Smooth muscle cell (in vitro differentiated cells): ENCODE results near the gene KDM2A. TPM values are rescaled to one million over a fixed set of nuclear protein-coding genes. Genes with fewer than 3 reads are reported as not detected.

Experiments
- DNase-seq: peaks from one replicate; lab custom pipeline; 2025; ENCODE audit not compliant: unreplicated experiment; lab: John Stamatoyannopoulos, UW
- H2AFZ ChIP-seq: fragments of 200-600 bp; sonication (generic); 2 replicates; pipeline ENCODE4 v1.6.0; 2016; ENCODE audit warnings: antibody characterized with exemption, low read depth, mild to moderate bottlenecking
- H3F3A ChIP-seq: fragments of 200-600 bp; sonication (generic); 2 replicates; pipeline ENCODE4 v1.6.0; 2017; ENCODE audit warnings: antibody characterized with exemption, low read depth
- H3K27ac ChIP-seq: fragments of 200-600 bp; sonication (generic); 2 replicates; pipeline ENCODE4 v1.5.1; 2016; ENCODE audit warnings: low read depth, mild to moderate bottlenecking
- H3K27me3 ChIP-seq: fragments of 200-600 bp; sonication (generic); 2 replicates; pipeline ENCODE4 v1.6.1; 2016; ENCODE audit warnings: low read depth, mild to moderate bottlenecking
- H3K36me3 ChIP-seq: fragments of 200-600 bp; sonication (generic); 2 replicates; pipeline ENCODE4 v1.5.1; 2016; ENCODE audit warnings: low read depth
- H3K4me1 ChIP-seq: fragments of 200-600 bp; sonication (generic); 2 replicates; pipeline ENCODE4 v1.5.1; 2016; ENCODE audit warnings: low read depth
- H3K4me2 ChIP-seq: fragments of 200-600 bp; sonication (generic); 2 replicates; pipeline ENCODE4 v1.6.0; 2016; ENCODE audit warnings: mild to moderate bottlenecking
- H3K4me3 ChIP-seq: fragments of 200-600 bp; sonication (generic); 2 replicates; pipeline ENCODE4 v1.5.1; 2016; ENCODE audit warnings: mild to moderate bottlenecking
- H3K79me2 ChIP-seq: fragments of 200-600 bp; sonication (generic); 2 replicates; pipeline ENCODE4 v1.6.0; 2016; ENCODE audit warnings: low read depth, mild to moderate bottlenecking
- H3K9ac ChIP-seq: fragments of 200-600 bp; sonication (generic); 2 replicates; pipeline ENCODE4 v1.6.0; 2016; ENCODE audit warnings: low read depth
- H3K9me3 ChIP-seq: fragments of 200-600 bp; sonication (generic); replicated peaks from 2 replicates; pipeline ENCODE4 v1.5.1; 2016; ENCODE audit warnings: low read depth
- H4K20me1 ChIP-seq: fragments of 200-600 bp; sonication (generic); 2 replicates; pipeline ENCODE4 v1.6.0; 2016; ENCODE audit warnings: low read depth
- WGBS: methylation state at CpG from one replicate; pipeline ENCODE4 v1.1.7; 2016; ENCODE audit warnings: low lambda C conversion rate; 5-methylcytosine and 5-hydroxymethylcytosine counted together
- polyA plus RNA-seq: library from polyadenylated mRNA; unstranded; fragments of >200 nt; fragmentation: Nextera tagmentation; extraction: Ambion mirVana; gene quantifications from 2 replicates; pipeline ENCODE4 v1.2.1, GENCODE V29; 2016
- total RNA-seq: library from RNA; depleted of rRNA; stranded (reverse); fragments of >200 nt; gene quantifications from 2 replicates; pipeline ENCODE4 v1.2.3, GENCODE V29; 2014
- TF ChIP-seq, protein P1 (sequence below): fragments of 200-600 bp; sonication (generic); IDR thresholded peaks from 2 replicates; pipeline ENCODE4 v1.5.1; 2017; ENCODE audit warnings: borderline replicate concordance, mild to moderate bottlenecking, antibody characterized with exemption; ENCODE audit not compliant: insufficient read depth, poor library complexity, severe bottlenecking

Gene KDM2A
- total and polyA plus RNA-seq, 2 experiments from 2014 or later: 18.9 to 44.9 TPM

DNA sequence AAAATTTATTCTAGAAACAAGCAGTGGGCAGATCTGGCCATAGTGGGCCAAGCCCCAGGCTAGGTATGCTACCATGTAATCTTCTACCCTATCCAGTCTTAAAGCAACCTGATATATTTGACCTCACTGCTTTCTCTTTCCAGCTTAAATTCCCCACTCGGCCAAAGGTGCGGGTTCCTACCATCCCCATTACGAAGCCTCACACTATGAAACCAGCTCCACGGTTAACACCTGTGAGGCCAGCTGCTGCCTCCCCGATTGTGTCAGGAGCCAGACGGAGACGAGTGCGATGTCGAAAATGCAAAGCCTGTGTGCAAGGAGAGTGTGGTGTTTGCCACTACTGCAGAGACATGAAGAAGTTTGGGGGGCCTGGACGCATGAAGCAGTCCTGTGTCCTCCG lies 126.0 kb downstream of the KDM2A start:
- Histone ChIP-seq H3K27ac (no peak overlapping the region), H3K36me3 (peaks cover 11% of the 10 kb centered on the region), H3K27me3 (no peaks in the 10 kb centered on the region), H3F3A (peaks cover 18% of the 10 kb centered on the region), H3K4me1 (peaks cover 23% of the 10 kb centered on the region), H3K9ac (no peak overlapping the region), H3K4me3 (no peak overlapping the region), H2AFZ (no peak overlapping the region), H3K4me2 (no peak overlapping the region), H4K20me1 (peaks cover 93% of the 10 kb centered on the region), H3K79me2 (peaks cover 49% of the 10 kb centered on the region), H3K9me3 (no peaks in the 10 kb centered on the region)
- DNase-seq: no peak
- TF ChIP-seq, protein P1, sequence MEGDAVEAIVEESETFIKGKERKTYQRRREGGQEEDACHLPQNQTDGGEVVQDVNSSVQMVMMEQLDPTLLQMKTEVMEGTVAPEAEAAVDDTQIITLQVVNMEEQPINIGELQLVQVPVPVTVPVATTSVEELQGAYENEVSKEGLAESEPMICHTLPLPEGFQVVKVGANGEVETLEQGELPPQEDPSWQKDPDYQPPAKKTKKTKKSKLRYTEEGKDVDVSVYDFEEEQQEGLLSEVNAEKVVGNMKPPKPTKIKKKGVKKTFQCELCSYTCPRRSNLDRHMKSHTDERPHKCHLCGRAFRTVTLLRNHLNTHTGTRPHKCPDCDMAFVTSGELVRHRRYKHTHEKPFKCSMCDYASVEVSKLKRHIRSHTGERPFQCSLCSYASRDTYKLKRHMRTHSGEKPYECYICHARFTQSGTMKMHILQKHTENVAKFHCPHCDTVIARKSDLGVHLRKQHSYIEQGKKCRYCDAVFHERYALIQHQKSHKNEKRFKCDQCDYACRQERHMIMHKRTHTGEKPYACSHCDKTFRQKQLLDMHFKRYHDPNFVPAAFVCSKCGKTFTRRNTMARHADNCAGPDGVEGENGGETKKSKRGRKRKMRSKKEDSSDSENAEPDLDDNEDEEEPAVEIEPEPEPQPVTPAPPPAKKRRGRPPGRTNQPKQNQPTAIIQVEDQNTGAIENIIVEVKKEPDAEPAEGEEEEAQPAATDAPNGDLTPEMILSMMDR: no peak
- WGBS: 99% methylated on average over 11 of the region's 11 CpGs

DNA sequence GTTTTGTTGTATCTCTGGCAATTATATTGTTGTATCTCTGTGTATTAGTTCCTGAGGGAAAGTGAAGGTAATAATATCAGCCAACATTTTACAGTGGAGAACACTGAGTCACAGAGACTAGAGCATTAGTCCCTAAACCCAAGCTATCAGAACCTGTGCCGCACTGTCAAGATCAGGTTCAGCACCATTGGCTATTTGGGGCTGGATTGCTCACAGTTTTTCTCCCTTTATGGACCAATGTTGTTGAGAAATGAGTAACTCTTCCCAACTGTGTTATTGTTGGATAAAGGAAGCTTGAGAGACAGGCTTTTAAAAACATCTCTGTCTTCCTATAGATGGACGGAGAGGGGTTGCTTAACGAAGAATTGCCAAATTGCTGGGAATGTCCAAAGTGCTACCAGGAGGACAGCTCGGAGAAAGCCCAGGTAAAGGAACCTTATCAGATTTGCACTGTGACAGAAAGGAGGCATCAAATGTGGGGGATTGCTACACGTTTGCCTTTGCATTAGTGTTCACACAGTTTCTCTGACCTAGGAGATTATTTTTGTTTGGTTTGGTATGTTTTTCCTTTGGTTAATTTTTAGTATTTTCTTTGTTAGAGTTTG lies 129.0 kb downstream of the KDM2A start:
- peaks cover 19% of the 10 kb centered on the region for H3K79me2 ChIP-seq
- H3K9me3 ChIP-seq: no peaks in the 10 kb centered on the region
- no peaks in the 10 kb centered on the region for H3K4me1 ChIP-seq
- peak overlapping the region; percentile 26 for H3K9ac ChIP-seq
- WGBS: 75% methylated on average over 5 of the region's 5 CpGs
- H3K36me3 ChIP-seq: peaks cover 23% of the 10 kb centered on the region
- H4K20me1 ChIP-seq: peaks cover 77% of the 10 kb centered on the region
- peak overlapping the region; percentile 84 for H3K27ac ChIP-seq
- H3K4me3 ChIP-seq: no peak overlapping the region
- no peak overlapping the region for H2AFZ ChIP-seq
- TF ChIP-seq, protein P1: no peak
- H3K27me3 ChIP-seq: no peaks in the 10 kb centered on the region
- H3K4me2 ChIP-seq: peak overlapping the region; percentile 14
- peaks cover 30% of the 10 kb centered on the region for H3F3A ChIP-seq
- DNase-seq: no peak

DNA sequence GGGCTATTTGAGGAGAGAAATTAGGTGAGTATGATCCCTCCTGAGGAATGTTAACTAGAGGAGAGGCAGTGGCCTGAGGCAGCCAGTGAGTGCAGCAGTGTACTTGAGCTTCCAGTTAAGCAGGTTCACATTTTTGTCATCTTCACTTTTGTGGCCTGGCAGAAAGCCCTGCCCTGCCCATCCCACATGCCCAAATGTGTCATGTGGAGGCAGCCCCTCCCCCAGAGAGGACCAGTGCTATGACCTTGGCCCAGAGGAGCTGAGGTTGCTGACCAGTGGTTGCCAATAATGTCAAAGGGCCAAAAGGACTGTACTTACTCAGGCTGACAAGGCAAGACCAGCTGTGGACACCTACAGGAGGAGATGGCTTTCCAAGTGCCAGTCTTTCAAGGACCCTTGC lies 129.6 kb downstream of the KDM2A start:
- peaks cover 13% of the 10 kb centered on the region for H3K79me2 ChIP-seq
- peak overlapping the region; percentile 26 for H3K9ac ChIP-seq
- H3K27me3 ChIP-seq: no peaks in the 10 kb centered on the region
- TF ChIP-seq, protein P1: no peak
- no peak for DNase-seq
- H3K4me1 ChIP-seq: no peaks in the 10 kb centered on the region
- H3K36me3 ChIP-seq: peaks cover 23% of the 10 kb centered on the region
- peaks cover 30% of the 10 kb centered on the region for H3F3A ChIP-seq
- no peak overlapping the region for H2AFZ ChIP-seq
- H3K4me2 ChIP-seq: peak overlapping the region; percentile 14
- H4K20me1 ChIP-seq: peaks cover 71% of the 10 kb centered on the region
- H3K9me3 ChIP-seq: no peaks in the 10 kb centered on the region
- peak overlapping the region; percentile 84 for H3K27ac ChIP-seq
- H3K4me3 ChIP-seq: no peak overlapping the region
